Subcutaneous abdominal adipose tissue (tissue), 5 donors: ENCODE results near the gene HMCN2.

Source experiments
- H3K27ac ChIP-seq: one replicate; pipeline ENCODE4 v1.7.0; 2013; ENCODE audit warnings: low read depth, mild to moderate bottlenecking, inconsistent platforms, low read length, moderate library complexity
- H3K27me3 ChIP-seq, 5 donors: one replicate each; pipeline ENCODE4 v1.7.0; 2013; ENCODE audit warnings: low read length in 5 of 5, inconsistent platforms in 1 of 5; ENCODE audit not compliant: control insufficient read depth in 5 of 5, insufficient read depth in 4 of 5
- H3K36me3 ChIP-seq, 5 donors: one replicate each; pipeline ENCODE4 v1.7.0; 2013; ENCODE audit warnings: low read length in 5 of 5; ENCODE audit not compliant: control insufficient read depth in 5 of 5, insufficient read depth in 5 of 5
- H3K4me1 ChIP-seq, 5 donors: one replicate each; pipeline ENCODE4 v1.7.0; 2013; ENCODE audit warnings: low read length in 5 of 5, mild to moderate bottlenecking in 3 of 5, moderate library complexity in 1 of 5; ENCODE audit not compliant: control insufficient read depth in 5 of 5, insufficient read depth in 5 of 5
- H3K4me3 ChIP-seq, 5 donors: one replicate each; pipeline ENCODE4 v1.7.0; 2013; ENCODE audit warnings: low read length in 5 of 5, low read depth in 1 of 5
- H3K9ac ChIP-seq, 5 donors: one replicate each; pipeline ENCODE4 v1.7.0; 2013; ENCODE audit warnings: low read length in 5 of 5, mild to moderate bottlenecking in 4 of 5, moderate library complexity in 3 of 5
- H3K9me3 ChIP-seq, 5 donors: one replicate each; pipeline ENCODE4 v1.7.0; 2013; ENCODE audit warnings: low read length in 5 of 5; ENCODE audit not compliant: control insufficient read depth in 5 of 5
- donor health status: healthy.
- donor health status: healthy.
- donor health status: healthy.
- donor health status: healthy.
- donor health status: healthy.

The HMCN2 gene

GRCh38 chr9:130458027-130458803 is 192.7 kb downstream of the HMCN2 start:
- Histone ChIP-seq H3K36me3 (peaks cover 0 to 46% (median 36%) of the 10 kb centered on the region in 5 donors), H3K4me1 (peaks cover 0 to 22% (median 14%) of the 10 kb centered on the region in 5 donors), H3K27ac (no peak overlapping the region), H3K4me3 (no peak overlapping the region), H3K9ac (no peak overlapping the region), H3K9me3 (no peaks in the 10 kb centered on the region), H3K27me3 (peaks cover 0 to 3% (median 0%) of the 10 kb centered on the region in 5 donors)

GRCh38 chr9:130458804-130459067 is 193.2 kb downstream of the HMCN2 start:
- H3K27me3 ChIP-seq, result peaks cover 0 to 3% (median 0%) of the 10 kb centered on the region in 5 donors
- no peak overlapping the region for H3K4me3 ChIP-seq
- H3K4me1 ChIP-seq, result peaks cover 0 to 17% (median 9%) of the 10 kb centered on the region in 5 donors
- H3K9ac ChIP-seq, result no peak overlapping the region
- H3K27ac ChIP-seq, result no peak overlapping the region
- no peaks in the 10 kb centered on the region for H3K9me3 ChIP-seq
- H3K36me3 ChIP-seq, result peaks cover 0 to 51% (median 41%) of the 10 kb centered on the region in 5 donors

- Histone ChIP-seq H3K4me3 (no peak overlapping the region), H3K4me1 (peaks cover 0 to 17% (median 6%) of the 10 kb centered on the region in 5 donors), H3K9me3 (no peaks in the 10 kb centered on the region), H3K36me3 (peaks cover 0 to 55% (median 45%) of the 10 kb centered on the region in 5 donors), H3K27ac (no peak overlapping the region), H3K9ac (no peak overlapping the region), H3K27me3 (peaks cover 0 to 3% (median 0%) of the 10 kb centered on the region in 5 donors)
Observed at GRCh38 chr9:130459151-130459550, 193.6 kb downstream of the HMCN2 start.

GRCh38 chr9:130459941-130460669 is 194.5 kb downstream of the HMCN2 start:
- Histone ChIP-seq H3K27me3 (peaks cover 0 to 3% (median 0%) of the 10 kb centered on the region in 5 donors), H3K36me3 (peaks cover 0 to 53% (median 42%) of the 10 kb centered on the region in 5 donors), H3K9me3 (no peaks in the 10 kb centered on the region), H3K4me3 (no peak overlapping the region), H3K27ac (no peak overlapping the region), H3K4me1 (peaks cover 0 to 17% (median 6%) of the 10 kb centered on the region in 5 donors), H3K9ac (no peak overlapping the region)

GRCh38 chr9:130461218-130461630 is 195.7 kb downstream of the HMCN2 start:
- H3K9me3 ChIP-seq, result no peaks in the 10 kb centered on the region
- H3K36me3 ChIP-seq, result peaks cover 0 to 59% (median 48%) of the 10 kb centered on the region in 5 donors
- no peak overlapping the region for H3K4me3 ChIP-seq
- no peak overlapping the region for H3K9ac ChIP-seq
- H3K4me1 ChIP-seq, result peaks cover 0 to 17% (median 6%) of the 10 kb centered on the region in 5 donors
- H3K27ac ChIP-seq, result no peak overlapping the region
- H3K27me3 ChIP-seq, result peaks cover 0 to 3% (median 0%) of the 10 kb centered on the region in 5 donors

GRCh38 chr9:130461731-130462130 is 196.2 kb downstream of the HMCN2 start:
- Histone ChIP-seq H3K9me3 (no peaks in the 10 kb centered on the region), H3K36me3 (peaks cover 0 to 64% (median 53%) of the 10 kb centered on the region in 5 donors), H3K4me1 (peaks cover 0 to 17% (median 6%) of the 10 kb centered on the region in 5 donors), H3K4me3 (no peak overlapping the region), H3K27me3 (peaks cover 0 to 3% (median 0%) of the 10 kb centered on the region in 5 donors), H3K27ac (no peak overlapping the region), H3K9ac (no peak overlapping the region)

GRCh38 chr9:130462685-130463540 is 197.4 kb downstream of the HMCN2 start:
- Histone ChIP-seq H3K36me3 (peaks cover 0 to 75% (median 63%) of the 10 kb centered on the region in 5 donors), H3K4me1 (peaks cover 0 to 17% (median 6%) of the 10 kb centered on the region in 5 donors), H3K9me3 (no peaks in the 10 kb centered on the region), H3K27me3 (peaks cover 0 to 3% (median 0%) of the 10 kb centered on the region in 5 donors), H3K27ac (no peak overlapping the region), H3K4me3 (no peak overlapping the region), H3K9ac (no peak overlapping the region)

GRCh38 chr9:130463763-130464745 is 198.5 kb downstream of the HMCN2 start:
- Histone ChIP-seq H3K36me3 (peaks cover 0 to 75% (median 59%) of the 10 kb centered on the region in 5 donors), H3K27me3 (peaks cover 0 to 3% (median 0%) of the 10 kb centered on the region in 5 donors), H3K9ac (no peak overlapping the region), H3K27ac (no peak overlapping the region), H3K4me1 (peaks cover 0 to 11% (median 2%) of the 10 kb centered on the region in 5 donors), H3K4me3 (no peak overlapping the region), H3K9me3 (no peaks in the 10 kb centered on the region)
